Activated naive CD8-positive, alpha-beta T cell treated with anti-CD3 and anti-CD28 coated beads, Interleukin-2, amount 10 ng/mL, durations not matched to agents 7 days and 5 days (primary cell): ENCODE data around the gene IGSF9B. TPM values are rescaled to one million over a fixed set of nuclear protein-coding genes. Genes with fewer than 3 reads are reported as not detected.
A peak's percentile ranks its signal among the peaks of the same experiment; 100 is the strongest.

ENCODE experiments used
- ATAC-seq: fragments of 150-1000 bp; cut with Tn5 transposase; one replicate; pipeline ENCODE4 v1.10.0; 2021; ENCODE audit warnings: low read depth, moderate library complexity
- POLR2A ChIA-PET: fragments of 350-600 bp; sonication (Branson Sonifier 250); formaldehyde crosslinking; loops from one replicate; lab custom pipeline; 2021; ENCODE audit warnings: antibody characterized with exemption; lab: Charles Lee
- DNase-seq: peaks from one replicate; pipeline ENCODE4 v3.0.0; 2021
- H3K27ac Mint-ChIP-seq: one replicate; pipeline ENCODE4 v1.8.0; 2022; ENCODE audit warnings: mild to moderate bottlenecking, mixed read lengths
- H3K27me3 Mint-ChIP-seq: one replicate; pipeline ENCODE4 v1.8.0; 2022; ENCODE audit warnings: mild to moderate bottlenecking, moderate library complexity, mixed read lengths
- H3K36me3 Mint-ChIP-seq: one replicate; pipeline ENCODE4 v1.8.0; 2021; ENCODE audit warnings: mild to moderate bottlenecking, mixed read lengths
- H3K4me1 Mint-ChIP-seq: one replicate; pipeline ENCODE4 v1.8.0; 2021; ENCODE audit warnings: mixed read lengths
- H3K4me3 Mint-ChIP-seq: one replicate; pipeline ENCODE4 v1.8.0; 2022; ENCODE audit warnings: mild to moderate bottlenecking, moderate library complexity, mixed read lengths
- H3K9me3 Mint-ChIP-seq: one replicate; pipeline ENCODE4 v1.8.0; 2021; ENCODE audit warnings: mixed read lengths
- total RNA-seq, 2 experiments: library from RNA; stranded (reverse); gene quantifications; one replicate each; pipeline ENCODE4 v1.2.3, GENCODE V29; 2021

Gene IGSF9B
- total RNA-seq, 2 experiments from 2014 or later, result 91.8 to 99.7 TPM

- H3K4me1 Mint-ChIP-seq, result peaks cover 14% of the 10 kb centered on the region
- H3K36me3 Mint-ChIP-seq, result peaks cover 38% of the 10 kb centered on the region
- ATAC-seq (no peak), DNase-seq (no peak)
- no peak overlapping the region for H3K4me3 Mint-ChIP-seq
- POLR2A ChIA-PET, result interaction anchor here (1.1 kb wide), 1 partner anchor 11 kb away, joined by 3 read pairs; no protein-coding TSS in a partner anchor
- H3K9me3 Mint-ChIP-seq, result no peaks in the 10 kb centered on the region
- H3K27ac Mint-ChIP-seq, result no peak overlapping the region
- no peaks in the 10 kb centered on the region for H3K27me3 Mint-ChIP-seq
These were observed 20.2 kb downstream of the IGSF9B start for GRCh38 chr11:133936592-133936991.

- H3K27me3 Mint-ChIP-seq, result no peaks in the 10 kb centered on the region
- H3K27ac Mint-ChIP-seq, result no peak overlapping the region
- H3K9me3 Mint-ChIP-seq, result no peaks in the 10 kb centered on the region
- POLR2A ChIA-PET, result interaction anchor here (1.1 kb wide), 1 partner anchor 12 kb away, joined by 3 read pairs; no protein-coding TSS in a partner anchor
- DNase-seq (no peak), ATAC-seq (no peak)
- peaks cover 14% of the 10 kb centered on the region for H3K4me1 Mint-ChIP-seq
- H3K4me3 Mint-ChIP-seq, result no peak overlapping the region
- H3K36me3 Mint-ChIP-seq, result peaks cover 34% of the 10 kb centered on the region
These were observed 20.6 kb downstream of the IGSF9B start for GRCh38 chr11:133936136-133936535.

- DNase-seq, result no peak
- ATAC-seq, result no peak
- H3K27ac Mint-ChIP-seq, result no peak overlapping the region
- H3K27me3 Mint-ChIP-seq, result no peaks in the 10 kb centered on the region
- H3K4me1 Mint-ChIP-seq, result peaks cover 15% of the 10 kb centered on the region
- H3K9me3 Mint-ChIP-seq, result no peaks in the 10 kb centered on the region
- no peak overlapping the region for H3K4me3 Mint-ChIP-seq
- H3K36me3 Mint-ChIP-seq, result peaks cover 31% of the 10 kb centered on the region
- POLR2A ChIA-PET, result no interaction called here
These were observed 21.2 kb downstream of the IGSF9B start for GRCh38 chr11:133935551-133935910.

GRCh38 chr11:133934599-133935550 lies 21.9 kb downstream of the IGSF9B start:
- ATAC-seq (no peak), DNase-seq (no peak)
- peak overlapping the region; percentile 28 for H3K27ac Mint-ChIP-seq
- H3K36me3 Mint-ChIP-seq, result peaks cover 26% of the 10 kb centered on the region
- no peaks in the 10 kb centered on the region for H3K9me3 Mint-ChIP-seq
- no peaks in the 10 kb centered on the region for H3K27me3 Mint-ChIP-seq
- H3K4me1 Mint-ChIP-seq, result peaks cover 12% of the 10 kb centered on the region
- H3K4me3 Mint-ChIP-seq, result no peak overlapping the region
- POLR2A ChIA-PET, result interaction anchor here (0.8 kb wide), 1 partner anchor 10 kb away, joined by 3 read pairs; no protein-coding TSS in a partner anchor

- POLR2A ChIA-PET, result interaction anchor here (0.7 to 0.8 kb wide), 3 partner anchors 9 to 43 kb away, joined by 3 read pairs; no protein-coding TSS in a partner anchor
- no peak for DNase-seq
- H3K27me3 Mint-ChIP-seq, result no peaks in the 10 kb centered on the region
- no peaks in the 10 kb centered on the region for H3K9me3 Mint-ChIP-seq
- H3K4me3 Mint-ChIP-seq, result no peak overlapping the region
- H3K36me3 Mint-ChIP-seq, result peaks cover 22% of the 10 kb centered on the region
- no peak for ATAC-seq
- H3K27ac Mint-ChIP-seq, result no peak overlapping the region
- H3K4me1 Mint-ChIP-seq, result peaks cover 14% of the 10 kb centered on the region
These were observed 22.7 kb downstream of the IGSF9B start for GRCh38 chr11:133934096-133934495.

GRCh38 chr11:133931449-133932060 lies 25.2 kb downstream of the IGSF9B start:
- POLR2A ChIA-PET, result no interaction called here
- Mint-ChIP-seq H3K36me3 (peaks cover 20% of the 10 kb centered on the region), H3K4me1 (peaks cover 30% of the 10 kb centered on the region), H3K4me3 (no peak overlapping the region), H3K27ac (no peak overlapping the region), H3K9me3 (no peaks in the 10 kb centered on the region), H3K27me3 (no peaks in the 10 kb centered on the region)
- DNase-seq (no peak), ATAC-seq (no peak)

- Mint-ChIP-seq H3K27ac (no peak overlapping the region), H3K4me3 (no peak overlapping the region), H3K4me1 (peaks cover 30% of the 10 kb centered on the region), H3K9me3 (no peaks in the 10 kb centered on the region), H3K36me3 (peaks cover 21% of the 10 kb centered on the region), H3K27me3 (no peaks in the 10 kb centered on the region)
- no peak for DNase-seq
- no peak for ATAC-seq
- POLR2A ChIA-PET, result no interaction called here
These were observed 25.9 kb downstream of the IGSF9B start for GRCh38 chr11:133930767-133931448.

GRCh38 chr11:133930053-133930766 lies 26.6 kb downstream of the IGSF9B start:
- Mint-ChIP-seq H3K4me3 (no peak overlapping the region), H3K36me3 (peaks cover 19% of the 10 kb centered on the region), H3K4me1 (peaks cover 30% of the 10 kb centered on the region), H3K9me3 (no peaks in the 10 kb centered on the region), H3K27ac (peak overlapping the region; percentile 25), H3K27me3 (no peaks in the 10 kb centered on the region)
- DNase-seq (no peak), ATAC-seq (no peak)
- POLR2A ChIA-PET, result no interaction called here

GRCh38 chr11:133929401-133930052 lies 27.2 kb downstream of the IGSF9B start:
- peaks cover 27% of the 10 kb centered on the region for H3K4me1 Mint-ChIP-seq
- ATAC-seq, result no peak
- H3K27me3 Mint-ChIP-seq, result no peaks in the 10 kb centered on the region
- H3K9me3 Mint-ChIP-seq, result no peaks in the 10 kb centered on the region
- peak overlapping the region; percentile 82 for H3K27ac Mint-ChIP-seq
- no peak for DNase-seq
- peaks cover 15% of the 10 kb centered on the region for H3K36me3 Mint-ChIP-seq
- POLR2A ChIA-PET, result no interaction called here
- H3K4me3 Mint-ChIP-seq, result no peak overlapping the region

- H3K27me3 Mint-ChIP-seq, result no peaks in the 10 kb centered on the region
- peak; percentile 77 for ATAC-seq
- POLR2A ChIA-PET, result interaction anchor here (0.7 to 2.4 kb wide), 7 partner anchors 15 to 347 kb away, joined by 3 to 18 read pairs (median 7); partner anchors contain the start of gene GLB1L3
- peaks cover 18% of the 10 kb centered on the region for H3K36me3 Mint-ChIP-seq
- peak overlapping the region; percentile 82 for H3K27ac Mint-ChIP-seq
- peak; percentile 49 for DNase-seq
- no peaks in the 10 kb centered on the region for H3K9me3 Mint-ChIP-seq
- H3K4me1 Mint-ChIP-seq, result peaks cover 30% of the 10 kb centered on the region
- H3K4me3 Mint-ChIP-seq, result peak overlapping the region; percentile 74
These were observed 28.1 kb downstream of the IGSF9B start for GRCh38 chr11:133928628-133929059.

GRCh38 chr11:133927690-133928627 lies 28.8 kb downstream of the IGSF9B start:
- POLR2A ChIA-PET, result interaction anchor here (0.6 to 2.4 kb wide), 10 partner anchors 16 to 348 kb away, joined by 3 to 18 read pairs (median 3); partner anchors contain the start of gene GLB1L3
- peaks cover 17% of the 10 kb centered on the region for H3K36me3 Mint-ChIP-seq
- peak overlapping the region; percentile 74 for H3K4me3 Mint-ChIP-seq
- no peaks in the 10 kb centered on the region for H3K27me3 Mint-ChIP-seq
- DNase-seq (peak; percentile 76), ATAC-seq (peak; percentile 71)
- H3K9me3 Mint-ChIP-seq, result no peaks in the 10 kb centered on the region
- H3K27ac Mint-ChIP-seq, result peak overlapping the region; percentile 83
- peaks cover 28% of the 10 kb centered on the region for H3K4me1 Mint-ChIP-seq
